Measurements from ENCODE around the gene B3GAT2.

DNA sequence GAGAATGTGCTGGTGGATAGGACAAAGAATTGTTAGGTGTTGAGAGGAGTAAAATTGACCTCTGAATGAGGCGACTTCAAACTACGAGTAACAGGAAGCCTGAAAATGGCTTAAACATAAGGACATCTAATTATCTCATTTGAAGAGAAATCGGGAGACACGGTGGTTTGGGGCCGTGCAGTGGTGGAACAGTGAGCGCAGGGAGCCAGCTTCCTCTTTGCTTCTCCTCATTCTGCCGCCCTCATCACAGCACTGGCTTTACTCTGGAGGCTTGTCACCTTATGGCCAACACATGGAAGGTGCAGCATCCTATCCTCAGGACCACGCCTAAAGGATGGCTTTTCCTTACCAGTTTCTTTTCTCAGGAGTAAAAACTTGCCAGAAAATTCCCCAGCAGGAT, 114.3 kb downstream of the B3GAT2 start:
- TF ChIP-seq EZH2phosphoT487 (IDR thresholded peaks at IDR 0.05; ENCODE audit: insufficient read depth, low read depth) (no peak), EZH2 (IDR thresholded peaks at IDR 0.05; ENCODE audit: insufficient read depth, poor library complexity, severe bottlenecking) (no peak)

Data from GM23248 (cell line).